Measurements from ENCODE around the gene HECTD3. TPM values are rescaled to one million over a fixed set of nuclear protein-coding genes. Genes with fewer than 3 reads are reported as not detected.

HECTD3 gene
- total and polyA plus RNA-seq, 9 of the 15 experiments (the other 6 are each of a cell fraction or from before 2014, with no cell fraction given): 6.3 to 50.8 (median 18.9) TPM

DNA sequence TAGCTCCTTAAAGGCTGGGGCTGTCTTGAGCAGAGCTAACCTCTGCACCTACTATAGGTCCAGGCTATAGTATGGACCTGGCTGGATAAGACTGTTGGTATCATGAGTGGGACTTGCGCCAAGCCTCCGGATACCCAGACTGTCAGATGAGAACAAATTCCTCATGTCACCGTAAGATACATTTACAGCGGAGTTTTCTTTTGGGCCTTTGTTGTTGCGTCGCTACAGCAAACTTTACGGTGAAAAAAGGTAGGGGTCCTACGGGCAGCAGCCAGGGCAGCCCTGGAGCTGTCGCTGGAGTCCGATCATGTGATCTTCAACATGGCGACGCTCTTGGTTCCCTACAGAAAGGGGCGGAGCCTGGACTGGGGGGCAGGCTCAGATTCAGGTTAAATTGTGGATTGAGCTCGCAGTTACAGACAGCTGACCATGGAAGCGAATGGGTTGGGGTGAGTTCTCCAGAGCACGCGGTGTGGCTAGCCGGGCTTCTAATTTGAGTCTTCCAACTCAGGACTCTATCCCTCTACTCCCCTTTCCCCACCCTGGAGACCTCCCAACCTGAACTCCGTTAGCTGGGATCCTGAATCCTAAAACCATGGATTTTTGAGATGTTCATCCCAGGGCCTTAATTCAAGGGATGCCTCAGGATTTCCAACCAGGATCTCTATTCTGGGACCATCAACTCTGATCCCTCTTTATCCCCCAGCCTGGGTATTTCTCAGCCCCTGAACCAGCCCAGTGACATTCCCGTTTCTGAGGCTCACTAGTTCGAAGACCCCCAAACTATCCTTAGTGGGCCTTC, 914 bp upstream of the HECTD3 start, which contains the start of gene UROD (continued):
- TF ChIP-seq POLR2H (tag; IDR thresholded peaks at IDR 0.05; ENCODE audit: low read depth): peak; percentile 97
- no peak for TF ChIP-seq FOXK1 (CRISPR knock-in tag; IDR thresholded peaks at IDR 0.05; ENCODE audit: borderline replicate concordance)
- TF ChIP-seq, protein P1, sequence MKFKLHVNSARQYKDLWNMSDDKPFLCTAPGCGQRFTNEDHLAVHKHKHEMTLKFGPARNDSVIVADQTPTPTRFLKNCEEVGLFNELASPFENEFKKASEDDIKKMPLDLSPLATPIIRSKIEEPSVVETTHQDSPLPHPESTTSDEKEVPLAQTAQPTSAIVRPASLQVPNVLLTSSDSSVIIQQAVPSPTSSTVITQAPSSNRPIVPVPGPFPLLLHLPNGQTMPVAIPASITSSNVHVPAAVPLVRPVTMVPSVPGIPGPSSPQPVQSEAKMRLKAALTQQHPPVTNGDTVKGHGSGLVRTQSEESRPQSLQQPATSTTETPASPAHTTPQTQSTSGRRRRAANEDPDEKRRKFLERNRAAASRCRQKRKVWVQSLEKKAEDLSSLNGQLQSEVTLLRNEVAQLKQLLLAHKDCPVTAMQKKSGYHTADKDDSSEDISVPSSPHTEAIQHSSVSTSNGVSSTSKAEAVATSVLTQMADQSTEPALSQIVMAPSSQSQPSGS (CRISPR knock-in tag; IDR thresholded peaks at IDR 0.05): no peak
- TF ChIP-seq MCM7 (IDR thresholded peaks at IDR 0.05): no peak
- no peak for TF ChIP-seq RBM39 (optimal IDR thresholded peaks at IDR 0.05; ENCODE audit: low read depth, low read length)
- TF ChIP-seq MEIS2 (IDR thresholded peaks at IDR 0.05; ENCODE audit: partially characterized antibody): peak; percentile 61
- peak in 1 of 2 experiments; percentile 53; a peak in 1 of 4 replicates for TF ChIP-seq RCOR1 (IDR thresholded peaks at IDR 0.05; ENCODE audit: borderline replicate concordance in 1 of 2, low read depth in 2 of 2, low read length in 2 of 2)
- peak in 1 of 2 experiments; percentile 25; a peak in 2 of 4 replicates for TF ChIP-seq TBL1XR1 (IDR thresholded peaks at IDR 0.05; ENCODE audit: low read length in 2 of 2)
- no peak for TF ChIP-seq ZNF699 (CRISPR knock-in tag; IDR thresholded peaks at IDR 0.05; ENCODE audit: insufficient replicate concordance)
- no peak for TF ChIP-seq BRCA1 (IDR thresholded peaks at IDR 0.05)
- TF ChIP-seq BRCA1 (CRISPR knock-in tag; IDR thresholded peaks at IDR 0.05): no peak
- TF ChIP-seq, protein P2, sequence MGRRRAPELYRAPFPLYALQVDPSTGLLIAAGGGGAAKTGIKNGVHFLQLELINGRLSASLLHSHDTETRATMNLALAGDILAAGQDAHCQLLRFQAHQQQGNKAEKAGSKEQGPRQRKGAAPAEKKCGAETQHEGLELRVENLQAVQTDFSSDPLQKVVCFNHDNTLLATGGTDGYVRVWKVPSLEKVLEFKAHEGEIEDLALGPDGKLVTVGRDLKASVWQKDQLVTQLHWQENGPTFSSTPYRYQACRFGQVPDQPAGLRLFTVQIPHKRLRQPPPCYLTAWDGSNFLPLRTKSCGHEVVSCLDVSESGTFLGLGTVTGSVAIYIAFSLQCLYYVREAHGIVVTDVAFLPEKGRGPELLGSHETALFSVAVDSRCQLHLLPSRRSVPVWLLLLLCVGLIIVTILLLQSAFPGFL (CRISPR knock-in tag; IDR thresholded peaks at IDR 0.05): peak; percentile 61; the same call in 1 of the 2 replicates
- no peak for TF ChIP-seq BMI1 (IDR thresholded peaks at IDR 0.05; ENCODE audit: low read length)
- TF ChIP-seq, protein P3, sequence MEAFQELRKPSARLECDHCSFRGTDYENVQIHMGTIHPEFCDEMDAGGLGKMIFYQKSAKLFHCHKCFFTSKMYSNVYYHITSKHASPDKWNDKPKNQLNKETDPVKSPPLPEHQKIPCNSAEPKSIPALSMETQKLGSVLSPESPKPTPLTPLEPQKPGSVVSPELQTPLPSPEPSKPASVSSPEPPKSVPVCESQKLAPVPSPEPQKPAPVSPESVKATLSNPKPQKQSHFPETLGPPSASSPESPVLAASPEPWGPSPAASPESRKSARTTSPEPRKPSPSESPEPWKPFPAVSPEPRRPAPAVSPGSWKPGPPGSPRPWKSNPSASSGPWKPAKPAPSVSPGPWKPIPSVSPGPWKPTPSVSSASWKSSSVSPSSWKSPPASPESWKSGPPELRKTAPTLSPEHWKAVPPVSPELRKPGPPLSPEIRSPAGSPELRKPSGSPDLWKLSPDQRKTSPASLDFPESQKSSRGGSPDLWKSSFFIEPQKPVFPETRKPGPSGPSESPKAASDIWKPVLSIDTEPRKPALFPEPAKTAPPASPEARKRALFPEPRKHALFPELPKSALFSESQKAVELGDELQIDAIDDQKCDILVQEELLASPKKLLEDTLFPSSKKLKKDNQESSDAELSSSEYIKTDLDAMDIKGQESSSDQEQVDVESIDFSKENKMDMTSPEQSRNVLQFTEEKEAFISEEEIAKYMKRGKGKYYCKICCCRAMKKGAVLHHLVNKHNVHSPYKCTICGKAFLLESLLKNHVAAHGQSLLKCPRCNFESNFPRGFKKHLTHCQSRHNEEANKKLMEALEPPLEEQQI (IDR thresholded peaks at IDR 0.05): no peak; the same call in 1 of the 2 replicates
- TF ChIP-seq ZNF707 (CRISPR knock-in tag; conservative IDR thresholded peaks at IDR 0.05): no peak
- TF ChIP-seq ZNF408 (CRISPR knock-in tag; IDR thresholded peaks at IDR 0.05; ENCODE audit: low read depth): no peak
- TF ChIP-seq, protein P4, sequence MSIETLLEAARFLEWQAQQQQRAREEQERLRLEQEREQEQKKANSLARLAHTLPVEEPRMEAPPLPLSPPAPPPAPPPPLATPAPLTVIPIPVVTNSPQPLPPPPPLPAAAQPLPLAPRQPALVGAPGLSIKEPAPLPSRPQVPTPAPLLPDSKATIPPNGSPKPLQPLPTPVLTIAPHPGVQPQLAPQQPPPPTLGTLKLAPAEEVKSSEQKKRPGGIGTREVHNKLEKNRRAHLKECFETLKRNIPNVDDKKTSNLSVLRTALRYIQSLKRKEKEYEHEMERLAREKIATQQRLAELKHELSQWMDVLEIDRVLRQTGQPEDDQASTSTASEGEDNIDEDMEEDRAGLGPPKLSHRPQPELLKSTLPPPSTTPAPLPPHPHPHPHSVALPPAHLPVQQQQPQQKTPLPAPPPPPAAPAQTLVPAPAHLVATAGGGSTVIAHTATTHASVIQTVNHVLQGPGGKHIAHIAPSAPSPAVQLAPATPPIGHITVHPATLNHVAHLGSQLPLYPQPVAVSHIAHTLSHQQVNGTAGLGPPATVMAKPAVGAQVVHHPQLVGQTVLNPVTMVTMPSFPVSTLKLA (conservative IDR thresholded peaks at IDR 0.05): peak in 1 of 2 experiments; percentile 56; a peak in 2 of 4 replicates
